Colonic mucosa (tissue), 4 donors: ENCODE measurements around the gene DOCK10. TPM values are rescaled to one million over a fixed set of nuclear protein-coding genes. Genes with fewer than 3 reads are reported as not detected.

Source experiments
- DNase-seq: peaks from one replicate; pipeline ENCODE4 v3.0.0-alpha.2; 2020
- H3K27ac ChIP-seq: fragments of 200-600 bp; one replicate; pipeline ENCODE4 v1.8.0; 2021
- H3K27me3 ChIP-seq: fragments of 200-600 bp; one replicate; pipeline ENCODE4 v1.8.0; 2021
- H3K36me3 ChIP-seq: fragments of 200-600 bp; one replicate; pipeline ENCODE4 v1.8.0; 2021
- H3K4me1 ChIP-seq: fragments of 200-600 bp; one replicate; pipeline ENCODE4 v1.8.0; 2021; ENCODE audit warnings: mild to moderate bottlenecking
- H3K4me3 ChIP-seq: fragments of 200-600 bp; one replicate; pipeline ENCODE4 v1.8.0; 2021
- H3K9ac ChIP-seq, 2 donors: one replicate each; pipeline ENCODE4 v1.7.0; 2013; ENCODE audit warnings: control low read depth in 2 of 2, low read depth in 2 of 2, low read length in 2 of 2
- H3K9me3 ChIP-seq: fragments of 200-600 bp; one replicate; pipeline ENCODE4 v1.8.0; 2021
- CTCF ChIP-seq: fragments of 200-600 bp; IDR thresholded peaks from one replicate; pipeline ENCODE4 v1.8.0; 2022; ENCODE audit warnings: antibody characterized with exemption, mild to moderate bottlenecking
- intact Hi-C: fragments of 100-400 bp; cut with DNase I; formaldehyde crosslinking; loops from one replicate; pipeline ENCODE4 v1.14.1; 2022
- total RNA-seq, 2 donors: library from RNA; stranded (reverse); fragmentation: NEBNext Ultra II Directional in 1 of 2; extraction: Animal tissue kit (Norgen Biotek cat#: 25700) in 1 of 2; gene quantifications; one replicate each; pipeline ENCODE4 v1.2.1, GENCODE V29; 2021
- donor health status: healthy.
- donor health status: DM: no; HTN: no; CAD: no.
- donor health status: DM: no; HTN: no; CAD: no.

DOCK10 gene
- total RNA-seq, 2 donors from 2014 or later = 13.5 to 17.4 TPM

- H3K27ac ChIP-seq = no peak overlapping the region
- no peaks in the 10 kb centered on the region for H3K9me3 ChIP-seq
- H3K36me3 ChIP-seq = no peaks in the 10 kb centered on the region
- H3K9ac ChIP-seq = no peak overlapping the region
- DNase-seq = no peak
- H3K4me3 ChIP-seq = no peak overlapping the region
- H3K27me3 ChIP-seq = no peaks in the 10 kb centered on the region
- no peaks in the 10 kb centered on the region for H3K4me1 ChIP-seq
- TF ChIP-seq CTCF = no peak
- intact Hi-C loops = no loop called here
These were observed 41.0 kb upstream of the DOCK10 start for GRCh38 chr2:225083276-225083675.

GRCh38 chr2:225076125-225076524 lies 33.9 kb upstream of the DOCK10 start:
- no peak for TF ChIP-seq CTCF
- Histone ChIP-seq H3K4me3 (no peak overlapping the region), H3K4me1 (no peaks in the 10 kb centered on the region), H3K9me3 (no peaks in the 10 kb centered on the region), H3K27me3 (no peaks in the 10 kb centered on the region), H3K27ac (no peak overlapping the region), H3K9ac (no peak overlapping the region), H3K36me3 (no peaks in the 10 kb centered on the region)
- intact Hi-C loops = no loop called here
- DNase-seq = no peak

- no peaks in the 10 kb centered on the region for H3K4me1 ChIP-seq
- no peak overlapping the region for H3K27ac ChIP-seq
- no peaks in the 10 kb centered on the region for H3K9me3 ChIP-seq
- no peak overlapping the region for H3K4me3 ChIP-seq
- DNase-seq = no peak
- H3K27me3 ChIP-seq = no peaks in the 10 kb centered on the region
- no peak for TF ChIP-seq CTCF
- intact Hi-C loops = no loop called here
- H3K9ac ChIP-seq = no peak overlapping the region
- no peaks in the 10 kb centered on the region for H3K36me3 ChIP-seq
These were observed 32.8 kb upstream of the DOCK10 start for GRCh38 chr2:225074919-225075681.

GRCh38 chr2:225074366-225074765 lies 32.1 kb upstream of the DOCK10 start:
- Histone ChIP-seq H3K9me3 (no peaks in the 10 kb centered on the region), H3K4me3 (no peak overlapping the region), H3K36me3 (no peaks in the 10 kb centered on the region), H3K27ac (no peak overlapping the region), H3K27me3 (no peaks in the 10 kb centered on the region), H3K9ac (no peak overlapping the region), H3K4me1 (no peaks in the 10 kb centered on the region)
- DNase-seq = no peak
- intact Hi-C loops = no loop called here
- TF ChIP-seq CTCF = no peak

DNA sequence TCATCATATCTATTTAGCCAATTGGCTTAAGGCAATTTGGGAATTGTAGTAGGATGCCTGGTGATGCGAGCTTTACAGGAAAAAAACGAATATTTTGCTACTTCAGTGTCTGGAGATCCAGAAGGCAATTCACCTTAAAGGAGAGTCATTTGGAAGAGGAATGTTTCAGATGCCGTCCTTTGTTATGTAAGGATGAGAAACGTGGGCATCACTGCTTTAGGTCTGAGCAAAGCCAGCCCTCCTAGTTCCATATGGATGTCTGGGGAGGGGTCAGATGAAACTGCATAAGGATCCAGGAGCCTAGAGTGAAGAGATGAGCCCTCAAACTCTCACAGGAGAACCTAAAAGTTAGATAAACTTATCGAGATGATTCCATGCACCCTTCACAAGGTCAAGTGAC lies 30.9 kb upstream of the DOCK10 start:
- TF ChIP-seq CTCF = no peak
- Histone ChIP-seq H3K4me1 (no peaks in the 10 kb centered on the region), H3K9ac (no peak overlapping the region), H3K4me3 (no peak overlapping the region), H3K9me3 (no peaks in the 10 kb centered on the region), H3K27me3 (no peaks in the 10 kb centered on the region), H3K36me3 (no peaks in the 10 kb centered on the region), H3K27ac (no peak overlapping the region)
- intact Hi-C loops = no loop called here
- DNase-seq = no peak
